Stomach (tissue), 4 donors: ENCODE data around the gene UHRF2.

Experiments used
- EP300 ChIP-seq: sonication (generic); formaldehyde crosslinking; IDR thresholded peaks from one replicate; pipeline ENCODE4 v1.6.1; 2017; ENCODE audit warnings: antibody characterized with exemption
- POLR2A ChIP-seq, 4 donors: fragments of 450-650 bp; IDR thresholded peaks; one replicate each; pipeline ENCODE4 v1.6.1; 2016; ENCODE audit warnings: antibody characterized with exemption in 4 of 4, control low read depth in 2 of 4, mild to moderate bottlenecking in 1 of 4, moderate library complexity in 1 of 4
- POLR2AphosphoS5 ChIP-seq, 3 donors: sonication (generic); formaldehyde crosslinking; IDR thresholded peaks; one replicate each; pipeline ENCODE4 v1.6.1; 2016; ENCODE audit warnings: antibody characterized with exemption in 3 of 3
- TF ChIP-seq, protein P1 (sequence below), 7 experiments: fragments of 450-650 bp in 4 of 7; fragments of 200-600 bp in 3 of 7; sonication (generic) in 3 of 7; IDR thresholded peaks; one replicate each; pipeline ENCODE4 v1.5.1; 2016 to 2019; ENCODE audit warnings: antibody characterized with exemption in 7 of 7, control low read depth in 2 of 7, mild to moderate bottlenecking in 1 of 7

DNA sequence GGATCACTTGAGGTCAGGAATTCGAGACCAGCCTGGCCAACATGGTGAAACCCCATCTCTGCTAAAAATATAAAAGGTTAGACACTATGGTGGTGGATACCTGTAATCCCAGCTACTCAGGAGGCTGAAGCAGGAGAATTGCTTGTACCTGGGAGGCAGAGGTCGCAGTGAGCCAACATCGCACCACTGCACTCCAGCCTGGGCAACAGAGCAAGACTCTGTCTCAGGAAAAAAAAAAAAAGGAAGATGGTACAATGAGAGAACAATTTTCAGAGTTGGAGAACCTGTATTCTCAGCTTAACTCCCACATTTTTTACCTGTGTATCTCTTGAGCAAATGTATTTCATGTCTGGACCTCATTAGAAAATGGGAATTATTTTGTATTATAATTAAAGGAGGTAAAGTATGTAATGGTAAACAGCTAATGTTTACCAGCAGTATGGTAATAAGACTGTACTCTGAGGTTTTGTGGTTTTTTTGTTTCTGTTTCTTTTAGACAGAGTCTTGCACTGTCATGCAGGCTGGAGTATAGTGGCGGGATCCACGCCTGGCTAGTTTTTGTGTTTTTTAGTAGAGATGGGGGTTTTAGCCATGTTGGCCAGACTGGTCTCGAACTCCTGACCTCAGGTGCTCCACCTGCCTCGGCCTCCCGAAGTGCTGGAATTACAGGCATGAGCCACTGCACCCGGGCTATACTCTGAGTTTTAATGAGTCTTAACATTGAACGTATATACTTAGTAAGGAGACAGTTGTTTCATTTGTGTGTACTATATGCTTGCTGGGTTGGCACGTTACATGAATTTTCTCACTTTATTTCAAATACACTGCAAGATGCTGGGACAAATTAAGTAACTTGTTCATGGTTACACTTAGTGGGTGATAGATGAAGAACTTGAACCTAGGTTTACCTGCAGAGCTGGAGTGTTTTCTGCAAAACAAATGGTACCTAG is 16.2 kb downstream of the UHRF2 start:
- TF ChIP-seq POLR2A (IDR thresholded peaks at IDR 0.05) (no peak), POLR2AphosphoS5 (IDR thresholded peaks at IDR 0.05) (no peak), EP300 (no peak)
- TF ChIP-seq, protein P1, sequence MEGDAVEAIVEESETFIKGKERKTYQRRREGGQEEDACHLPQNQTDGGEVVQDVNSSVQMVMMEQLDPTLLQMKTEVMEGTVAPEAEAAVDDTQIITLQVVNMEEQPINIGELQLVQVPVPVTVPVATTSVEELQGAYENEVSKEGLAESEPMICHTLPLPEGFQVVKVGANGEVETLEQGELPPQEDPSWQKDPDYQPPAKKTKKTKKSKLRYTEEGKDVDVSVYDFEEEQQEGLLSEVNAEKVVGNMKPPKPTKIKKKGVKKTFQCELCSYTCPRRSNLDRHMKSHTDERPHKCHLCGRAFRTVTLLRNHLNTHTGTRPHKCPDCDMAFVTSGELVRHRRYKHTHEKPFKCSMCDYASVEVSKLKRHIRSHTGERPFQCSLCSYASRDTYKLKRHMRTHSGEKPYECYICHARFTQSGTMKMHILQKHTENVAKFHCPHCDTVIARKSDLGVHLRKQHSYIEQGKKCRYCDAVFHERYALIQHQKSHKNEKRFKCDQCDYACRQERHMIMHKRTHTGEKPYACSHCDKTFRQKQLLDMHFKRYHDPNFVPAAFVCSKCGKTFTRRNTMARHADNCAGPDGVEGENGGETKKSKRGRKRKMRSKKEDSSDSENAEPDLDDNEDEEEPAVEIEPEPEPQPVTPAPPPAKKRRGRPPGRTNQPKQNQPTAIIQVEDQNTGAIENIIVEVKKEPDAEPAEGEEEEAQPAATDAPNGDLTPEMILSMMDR (IDR thresholded peaks at IDR 0.05): no peak
